Stimulated activated CD8-positive, alpha-beta memory T cell treated with anti-CD3 and anti-CD28 coated beads, Interleukin-4, amount 100 ng/mL, for 1 hour (primary cell): ENCODE results near the gene IRGQ.
A peak's percentile ranks its signal among the peaks of the same experiment; 100 is the strongest.
"Not testable (repeated sequence)": the region's sequence is repeated elsewhere in the genome, so short reads cannot be mapped to it uniquely, and the experiment has no call there.

ENCODE experiments used
- DNase-seq, 2 donors: peaks; one replicate each; pipeline ENCODE4 v3.0.0-alpha.2; 2020; ENCODE audit warnings: low read depth in 2 of 2, low spot score in 1 of 2

Gene IRGQ

GRCh38 chr19:43624933-43625332, 29.0 kb upstream of the IRGQ start:
- DNase-seq: peak; percentile 41 to 63

- DNase-seq: no peak
Observed at GRCh38 chr19:43623889-43624670, 28.1 kb upstream of the IRGQ start.

GRCh38 chr19:43622956-43623355, 27.0 kb upstream of the IRGQ start:
- no peak for DNase-seq

DNA sequence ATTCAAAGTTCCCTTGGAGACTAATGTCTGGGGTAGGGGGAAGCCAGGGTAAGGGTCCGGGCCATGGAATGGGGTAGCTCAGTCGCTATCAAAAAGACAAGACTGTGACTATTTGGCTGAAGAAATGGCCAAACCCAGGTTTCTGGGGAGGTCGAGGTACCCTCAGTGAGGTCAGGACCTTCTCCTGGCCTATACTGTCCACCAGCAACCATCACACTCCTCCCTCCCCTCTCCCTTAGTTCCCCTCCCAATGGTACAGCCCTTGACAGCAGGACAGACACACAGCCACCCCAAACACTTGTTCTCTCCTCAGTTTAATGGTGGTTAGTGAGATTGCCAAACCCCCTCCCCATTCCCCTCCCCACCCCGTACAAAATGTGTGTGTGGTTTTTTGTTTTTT, 26.1 kb upstream of the IRGQ start:
- no peak for DNase-seq

GRCh38 chr19:43620061-43621001, 24.4 kb upstream of the IRGQ start:
- peak; percentile 66 to 71 for DNase-seq

DNA sequence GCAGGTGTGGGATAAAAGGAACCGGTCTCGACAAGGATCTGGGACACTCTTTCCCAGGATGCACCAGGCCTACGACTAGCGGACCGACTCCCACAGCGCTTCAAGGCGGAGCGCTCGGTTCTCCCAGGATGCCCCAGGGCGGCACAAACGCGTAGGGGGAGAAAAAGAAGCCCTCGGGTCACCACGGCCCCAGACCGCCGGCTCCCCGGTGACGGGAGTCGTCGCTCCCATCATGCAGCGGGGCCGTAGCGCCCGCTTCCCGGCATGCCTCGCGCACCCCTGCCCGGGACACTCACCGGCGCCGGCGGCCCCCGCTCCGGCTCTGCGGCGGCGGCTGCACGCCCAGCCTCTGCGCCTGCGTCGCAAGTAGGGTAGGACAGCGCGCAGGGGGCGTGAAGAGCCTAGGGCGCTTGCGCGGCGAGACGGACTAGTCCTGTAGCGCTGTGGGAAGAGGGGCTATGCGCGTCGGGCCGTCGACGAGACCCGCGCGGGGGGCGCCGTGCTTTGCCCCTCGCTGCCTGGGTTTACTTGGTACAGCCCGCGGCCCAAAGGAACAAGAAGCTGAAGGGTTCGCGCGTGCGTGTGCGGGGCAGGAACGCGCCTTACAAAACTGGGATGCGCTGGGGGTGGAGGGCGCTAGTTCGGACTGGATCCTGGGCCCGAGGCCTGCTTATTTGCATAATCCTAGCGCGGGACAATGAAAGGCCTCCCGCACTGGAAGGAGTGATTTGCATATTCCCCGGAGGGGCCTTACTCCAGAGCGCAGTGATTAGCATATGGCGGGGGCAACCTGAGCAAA, 23.5 kb upstream of the IRGQ start, which contains the start of gene ZNF428:
Gene ZNF428, minus strand, starts transcription at position 368 of the 799 bp plus-strand sequence. CDS start 5,325 bp downstream, outside the sequence.
- DNase-seq: peak; percentile 49 to 73

DNA sequence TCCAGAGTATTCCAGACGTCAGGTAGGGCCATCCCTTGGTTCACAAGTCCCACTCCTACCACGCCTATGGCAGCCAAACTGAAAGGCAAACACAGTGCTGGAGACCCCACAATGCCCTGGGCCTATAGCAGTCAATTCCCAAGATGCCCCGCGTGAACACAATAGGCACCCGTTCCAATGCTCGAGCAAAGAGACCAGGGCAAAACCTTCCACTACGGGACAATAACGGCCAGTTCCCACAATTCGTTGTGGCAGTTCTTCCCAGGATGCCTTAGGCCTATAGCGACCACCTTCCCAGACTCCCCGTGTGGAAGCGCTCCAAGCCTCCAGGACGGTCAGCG, 23.0 kb upstream of the IRGQ start:
- DNase-seq: no peak

GRCh38 chr19:43616954-43617353, 21.0 kb upstream of the IRGQ start:
- no peak for DNase-seq

DNA sequence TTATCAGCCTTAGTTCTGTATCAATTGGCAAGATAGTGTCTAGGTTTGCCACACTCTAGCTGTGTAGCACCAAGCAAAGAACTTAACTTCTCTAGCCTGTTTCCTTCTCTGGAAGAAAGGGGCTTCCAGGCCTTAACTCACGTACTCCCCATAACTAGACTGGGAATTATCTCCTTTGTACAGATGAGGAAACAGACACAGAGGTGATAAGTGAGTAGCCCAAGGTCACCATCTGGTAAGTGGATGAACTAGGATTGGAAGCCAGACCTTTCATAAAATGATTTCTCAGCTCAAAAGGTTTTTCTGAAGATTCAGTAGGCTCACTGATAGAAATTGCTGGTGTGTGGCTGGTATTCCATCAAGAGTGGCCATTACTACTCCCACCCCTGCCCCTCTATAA, 20.4 kb upstream of the IRGQ start:
- DNase-seq: no peak

- DNase-seq: no peak
Observed at GRCh38 chr19:43612374-43612773, 16.4 kb upstream of the IRGQ start.

DNA sequence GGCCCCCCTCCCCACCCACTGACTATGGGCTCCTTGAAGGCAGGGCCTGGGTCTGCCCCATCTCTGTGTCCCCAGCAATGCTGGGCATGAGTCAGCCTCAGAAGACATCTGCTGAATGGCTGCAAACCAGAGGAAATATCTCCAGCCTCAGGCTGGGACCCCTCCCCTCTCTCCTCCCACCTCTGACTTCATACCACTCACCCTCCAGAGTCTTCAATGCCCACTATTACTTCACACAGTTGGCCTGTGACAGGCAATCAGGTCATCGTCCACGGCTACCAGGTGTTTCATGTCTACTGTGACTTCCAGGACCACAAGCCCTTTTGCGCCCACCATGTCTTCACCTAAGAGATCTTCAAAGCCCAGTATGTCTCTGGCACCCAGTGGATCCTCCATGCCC, 15.9 kb upstream of the IRGQ start, which contains the start of gene SRRM5:
Gene SRRM5, plus strand, starts transcription at position 301 of the 400 bp plus-strand sequence. Its CDS starts 34 bp downstream, at position 335.
- DNase-seq: no peak

DNA sequence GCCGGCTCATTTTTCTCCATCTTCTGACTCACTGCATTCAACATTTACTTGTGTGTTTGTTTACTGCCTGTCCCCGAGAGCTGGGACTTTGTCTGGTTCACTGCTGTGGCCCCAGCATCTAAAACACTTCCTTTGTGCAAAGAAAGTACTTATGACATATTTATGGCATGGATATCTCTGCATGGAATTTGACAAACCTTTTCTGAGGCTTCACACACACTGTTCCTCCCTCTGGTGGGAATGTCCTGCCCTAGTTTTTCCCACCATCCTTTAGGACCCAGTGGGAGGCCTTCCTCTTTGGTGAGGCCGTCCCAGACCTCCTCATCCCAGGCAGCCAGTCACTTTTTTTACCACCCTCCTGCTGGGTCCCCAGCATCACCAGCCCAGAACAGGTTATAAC, 14.6 kb upstream of the IRGQ start:
- no peak for DNase-seq

GRCh38 chr19:43609872-43610271, 13.9 kb upstream of the IRGQ start:
- no peak for DNase-seq

DNA sequence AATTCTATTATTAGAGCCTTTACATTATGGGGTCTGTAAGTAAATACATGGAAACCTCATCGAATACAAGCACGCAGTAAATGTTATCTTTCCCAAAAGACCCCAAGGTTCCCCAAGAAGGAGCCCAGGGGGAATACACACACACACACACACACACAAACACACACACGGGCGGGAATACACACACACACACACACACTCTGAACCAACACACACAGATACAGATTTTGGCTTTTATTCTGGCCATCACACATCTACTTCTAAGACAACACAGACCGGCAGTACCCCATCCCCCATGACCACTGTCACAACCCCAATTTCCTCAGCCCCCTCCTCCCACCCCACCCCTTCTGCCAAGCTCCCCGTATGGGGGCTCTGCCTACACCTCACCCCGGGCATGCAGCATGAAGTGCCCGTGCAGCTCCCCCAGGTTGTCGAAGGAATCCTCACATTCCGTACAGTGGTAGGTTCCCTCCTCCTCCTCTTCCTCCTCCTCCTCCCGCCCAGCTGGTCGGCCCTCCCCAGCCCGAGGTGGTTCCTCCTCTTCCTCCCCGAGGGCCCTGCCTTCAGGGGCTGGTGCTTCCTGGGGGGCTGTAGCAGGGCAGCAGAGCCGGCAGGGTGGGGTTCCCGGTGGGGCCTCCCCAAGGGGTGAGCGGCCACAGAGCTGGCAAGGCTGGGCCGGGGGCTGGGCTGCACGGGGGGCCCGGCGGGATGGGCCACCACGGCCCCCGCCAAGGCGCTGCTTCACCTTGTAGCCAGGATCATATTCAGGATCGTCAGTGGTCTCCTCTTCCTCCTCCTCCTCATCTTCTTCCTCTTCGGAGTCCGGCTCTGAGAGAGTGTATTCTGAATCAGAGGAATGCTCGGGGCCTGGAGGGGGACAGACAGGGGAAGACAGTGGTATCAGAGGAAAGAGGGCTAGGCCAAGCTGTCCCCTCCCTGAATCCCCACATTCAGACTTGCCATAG, 11.6 kb upstream of the IRGQ start:
- DNase-seq: no peak

DNA sequence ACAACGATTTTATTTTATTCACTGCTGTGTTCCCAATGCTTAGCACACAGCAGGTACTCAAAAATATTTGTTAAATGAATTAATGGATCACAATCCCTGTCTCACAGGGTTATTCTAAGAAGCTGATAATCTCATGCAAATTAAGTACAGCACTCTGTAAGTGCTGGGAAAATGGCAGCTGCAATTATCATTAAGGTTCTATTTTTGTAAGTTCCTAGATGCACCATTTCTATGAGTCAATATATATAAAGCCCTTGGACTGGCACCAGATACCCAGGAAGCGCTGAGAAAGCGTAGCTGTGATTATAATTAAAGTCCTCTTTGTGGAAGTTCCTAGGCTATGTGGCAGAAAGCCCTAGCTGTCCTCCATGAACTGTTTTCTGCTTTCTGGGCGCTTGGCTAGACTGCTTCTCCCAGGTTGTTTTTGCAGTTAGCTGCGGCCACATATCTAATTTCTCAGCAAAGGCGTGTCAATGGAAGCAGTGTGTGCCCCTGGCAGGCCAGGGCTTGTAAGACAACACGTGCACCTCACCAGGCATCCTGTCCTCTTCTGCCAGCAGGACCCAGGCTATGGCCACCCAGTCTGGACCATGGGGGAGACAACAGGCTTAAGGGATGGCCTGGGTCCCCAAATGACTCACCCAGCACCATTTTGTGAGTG, 10.8 kb upstream of the IRGQ start:
- no peak for DNase-seq

GRCh38 chr19:43605875-43606568, 10.1 kb upstream of the IRGQ start:
- no peak for DNase-seq

DNA sequence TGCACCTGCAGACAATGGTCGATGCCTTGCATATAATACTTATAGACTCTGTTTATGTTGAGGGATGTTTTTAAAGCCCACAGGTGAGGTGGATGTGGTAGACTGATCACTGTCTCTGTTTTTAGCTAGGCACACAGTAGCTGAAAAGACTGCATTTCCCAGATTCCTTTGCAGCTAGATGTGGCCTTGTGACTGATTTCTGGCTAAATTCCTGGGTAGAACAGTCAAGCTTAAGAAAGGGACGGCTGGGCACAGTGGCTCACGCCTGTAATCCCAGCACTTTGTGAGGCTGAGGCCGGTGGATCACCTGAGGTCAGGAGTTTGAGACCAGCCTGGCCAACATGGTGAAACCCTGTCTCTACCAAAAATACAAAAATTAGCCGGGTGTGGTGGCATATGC, 4.4 kb upstream of the IRGQ start:
- DNase-seq: not testable (repeated sequence)

GRCh38 chr19:43599635-43600295, 3.8 kb upstream of the IRGQ start:
- no peak for DNase-seq
